GM12873 (cell line): ENCODE measurements around the gene NEUROG1.

ENCODE experiments used
- TF ChIP-seq, protein P1 (sequence below): IDR thresholded peaks from 2 replicates; pipeline ENCODE4 v1.5.1; 2012; ENCODE audit warnings: low read depth, mild to moderate bottlenecking, moderate library complexity, low read length, control low read depth; ENCODE audit not compliant: insufficient read depth; ENCODE audit errors: missing control alignments

The NEUROG1 gene

DNA sequence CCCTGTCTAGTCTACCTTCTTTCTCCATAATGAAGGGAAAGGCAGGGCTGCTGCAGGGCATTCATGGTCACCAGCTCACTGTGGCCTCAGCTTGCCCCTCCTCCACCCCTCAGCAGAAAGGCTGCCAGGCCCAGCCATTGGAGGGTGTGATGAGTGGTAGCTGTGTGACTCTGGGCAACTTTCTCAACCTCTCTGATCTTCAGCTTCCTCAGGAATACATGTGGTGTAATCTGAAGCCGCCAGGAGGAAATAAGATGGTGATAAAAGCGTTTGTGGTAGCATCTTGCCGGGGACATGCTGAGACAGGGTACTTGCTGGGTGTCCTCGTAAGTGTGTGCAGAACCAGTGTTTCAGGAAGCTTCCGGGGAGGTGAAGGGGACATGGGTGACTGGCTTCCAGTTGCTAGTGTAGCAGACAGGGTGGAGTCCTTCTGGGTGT lies 33.2 kb upstream of the NEUROG1 start:
- TF ChIP-seq, protein P1, sequence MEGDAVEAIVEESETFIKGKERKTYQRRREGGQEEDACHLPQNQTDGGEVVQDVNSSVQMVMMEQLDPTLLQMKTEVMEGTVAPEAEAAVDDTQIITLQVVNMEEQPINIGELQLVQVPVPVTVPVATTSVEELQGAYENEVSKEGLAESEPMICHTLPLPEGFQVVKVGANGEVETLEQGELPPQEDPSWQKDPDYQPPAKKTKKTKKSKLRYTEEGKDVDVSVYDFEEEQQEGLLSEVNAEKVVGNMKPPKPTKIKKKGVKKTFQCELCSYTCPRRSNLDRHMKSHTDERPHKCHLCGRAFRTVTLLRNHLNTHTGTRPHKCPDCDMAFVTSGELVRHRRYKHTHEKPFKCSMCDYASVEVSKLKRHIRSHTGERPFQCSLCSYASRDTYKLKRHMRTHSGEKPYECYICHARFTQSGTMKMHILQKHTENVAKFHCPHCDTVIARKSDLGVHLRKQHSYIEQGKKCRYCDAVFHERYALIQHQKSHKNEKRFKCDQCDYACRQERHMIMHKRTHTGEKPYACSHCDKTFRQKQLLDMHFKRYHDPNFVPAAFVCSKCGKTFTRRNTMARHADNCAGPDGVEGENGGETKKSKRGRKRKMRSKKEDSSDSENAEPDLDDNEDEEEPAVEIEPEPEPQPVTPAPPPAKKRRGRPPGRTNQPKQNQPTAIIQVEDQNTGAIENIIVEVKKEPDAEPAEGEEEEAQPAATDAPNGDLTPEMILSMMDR: no peak

DNA sequence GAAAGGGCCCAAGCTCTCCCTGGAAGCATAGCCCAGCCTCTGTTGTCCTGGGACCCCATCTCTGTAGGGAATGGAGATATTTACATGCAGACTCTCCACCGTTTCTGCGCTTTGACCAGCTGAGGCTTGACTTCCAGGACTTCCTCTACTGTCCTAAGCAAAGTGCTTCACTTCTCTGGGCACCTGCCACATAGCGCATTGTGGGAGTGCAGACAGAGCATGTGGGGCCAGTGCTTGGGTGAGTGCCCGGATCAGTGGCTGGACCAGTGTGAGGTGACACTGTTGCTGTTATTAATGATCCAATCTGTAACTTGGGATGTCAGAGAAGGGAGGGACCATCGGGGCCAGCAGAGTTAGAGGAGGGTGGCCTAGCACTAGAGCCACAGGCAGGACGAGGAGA lies 32.5 kb upstream of the NEUROG1 start:
- TF ChIP-seq, protein P1: no peak

DNA sequence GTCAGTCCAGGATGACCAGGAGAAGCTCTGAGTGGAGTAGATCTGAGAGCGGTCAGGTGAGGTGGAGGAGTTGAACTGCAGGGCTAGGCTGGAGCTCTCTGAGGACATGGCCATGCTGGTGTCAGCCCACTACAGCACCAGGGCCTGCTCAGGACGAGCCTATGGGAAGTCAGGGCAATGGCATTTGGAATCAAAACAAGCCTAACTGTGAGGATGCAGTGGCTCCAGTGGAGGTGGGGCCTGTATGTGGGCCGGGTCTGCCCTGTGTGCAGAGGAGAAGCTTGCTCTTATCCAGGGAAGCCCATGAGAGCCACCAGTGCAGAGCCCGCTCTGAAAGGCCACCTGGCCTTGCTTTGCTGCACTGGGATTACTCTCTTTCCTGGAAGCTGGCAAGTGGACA lies 31.9 kb upstream of the NEUROG1 start:
- TF ChIP-seq, protein P1: no peak

DNA sequence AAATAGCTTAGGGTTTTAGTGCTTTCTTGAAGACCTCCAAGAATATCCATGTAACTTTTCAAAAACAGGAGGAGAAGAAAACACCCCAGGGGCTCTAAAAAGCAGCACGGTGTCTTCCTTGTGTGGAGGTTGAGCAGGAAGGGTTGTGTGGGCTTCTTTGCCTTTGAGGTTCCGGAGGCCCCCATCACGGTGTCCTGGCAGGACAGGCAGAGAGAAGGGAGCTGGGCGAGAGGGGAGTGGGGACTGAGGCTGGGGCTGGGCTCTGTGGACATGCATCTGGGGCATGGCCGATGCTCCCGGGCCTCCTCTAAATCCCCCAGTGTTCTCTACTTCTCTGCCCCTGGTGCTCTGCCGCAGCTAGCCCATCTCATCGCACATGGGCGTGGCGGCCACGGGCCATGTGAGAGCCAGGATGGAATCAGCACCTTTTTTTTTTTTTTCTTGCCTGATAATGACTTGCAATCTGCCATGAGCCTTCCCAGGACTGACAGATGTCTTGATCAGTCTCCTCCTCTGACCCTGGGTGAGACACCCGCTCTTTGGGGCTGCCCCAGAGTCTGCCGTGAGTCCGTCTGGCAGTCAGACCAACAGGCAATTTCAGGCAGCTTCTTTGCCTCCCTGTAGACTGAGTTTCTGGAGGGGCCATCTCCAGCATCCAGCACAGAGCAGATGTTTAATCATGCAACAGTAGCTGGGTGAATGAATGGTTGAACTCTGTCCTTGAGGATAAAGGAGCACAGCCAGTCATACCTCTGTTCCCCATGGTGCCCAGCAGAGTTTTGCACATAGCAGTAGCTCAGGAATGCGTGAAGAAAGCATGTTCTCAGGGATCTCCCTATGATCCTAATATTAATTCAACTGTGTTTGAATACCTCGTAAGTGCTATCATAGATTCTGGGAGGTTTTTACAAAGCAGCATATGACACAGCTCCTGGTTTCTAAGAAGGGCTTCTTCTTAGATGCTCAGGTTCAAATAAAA lies 30.9 kb upstream of the NEUROG1 start:
- TF ChIP-seq, protein P1: no peak

DNA sequence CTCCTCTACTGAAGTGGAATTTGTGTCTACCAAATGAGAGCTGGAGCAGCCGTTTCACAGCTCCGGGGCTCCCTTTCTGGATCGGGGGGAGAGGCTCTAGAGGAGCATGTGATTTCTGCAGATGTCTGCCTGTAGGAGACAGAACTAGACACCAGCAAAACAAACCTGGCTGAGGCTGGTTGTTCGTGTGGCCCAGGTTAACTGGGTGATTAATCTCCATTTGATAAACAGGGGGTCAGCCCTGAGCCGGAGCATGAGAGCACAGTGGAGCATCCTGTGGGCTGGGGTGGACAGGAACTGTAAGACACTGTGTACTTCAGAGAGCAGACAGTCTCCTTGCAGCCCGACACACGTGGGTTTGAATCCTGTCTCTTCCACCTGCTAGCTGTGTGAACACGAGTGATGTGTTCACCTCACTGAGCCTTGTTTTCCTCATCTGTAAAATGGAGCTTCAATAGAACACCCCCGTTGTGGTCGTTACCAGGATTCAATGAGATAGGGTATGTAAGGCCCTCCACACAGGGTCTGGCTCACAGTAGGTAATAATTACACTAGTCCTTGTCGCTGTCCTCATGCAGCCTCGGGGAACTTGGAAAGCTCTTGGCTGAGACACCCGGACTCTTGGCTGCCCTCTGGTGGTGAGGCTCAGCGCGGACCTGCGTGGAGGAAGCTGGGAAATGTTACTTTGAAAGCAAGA lies 30.1 kb upstream of the NEUROG1 start:
- TF ChIP-seq, protein P1: peak; percentile 95

DNA sequence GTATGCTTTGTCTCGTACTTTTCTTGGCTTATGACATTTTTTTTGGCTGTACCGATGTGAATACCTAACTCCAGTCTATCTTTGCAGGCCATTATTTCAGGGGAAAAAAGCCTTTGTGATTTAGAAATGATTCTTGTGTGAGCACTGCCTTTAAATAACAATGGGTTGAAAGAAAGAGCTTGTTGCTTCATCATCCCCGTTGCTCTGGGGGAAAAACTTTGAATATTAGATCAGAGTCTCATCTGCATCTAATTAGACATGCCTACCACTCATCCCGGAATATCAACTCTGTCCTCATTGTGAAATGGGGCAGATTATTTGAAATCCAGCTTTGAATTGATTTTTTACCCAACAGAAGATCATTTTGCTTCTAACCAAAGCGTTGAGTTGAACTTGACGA lies 29.5 kb upstream of the NEUROG1 start:
- TF ChIP-seq, protein P1: no peak

DNA sequence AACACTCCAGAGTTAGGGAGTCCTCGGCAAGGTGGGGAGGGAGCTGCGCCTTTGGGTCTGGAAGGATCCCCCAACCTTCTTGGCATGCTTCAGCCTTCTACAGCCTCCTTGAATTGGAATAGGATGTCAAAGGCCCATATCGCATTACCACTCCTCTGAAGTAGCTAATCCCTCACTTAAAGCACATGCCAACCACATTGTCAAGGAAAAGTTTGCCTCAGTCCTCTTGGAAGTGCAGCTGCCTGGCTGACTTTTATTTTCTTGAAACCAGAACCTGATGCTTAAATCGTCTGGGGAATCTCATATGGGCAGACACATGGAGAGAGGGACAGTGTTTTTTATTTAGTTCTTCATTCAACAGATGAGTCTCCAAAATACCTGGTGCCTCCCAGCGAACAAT lies 28.6 kb upstream of the NEUROG1 start:
- TF ChIP-seq, protein P1: no peak
